Measurements from ENCODE around the gene ABCA4.

Gene ABCA4

GRCh38 chr1:94104127-94104684, 16.7 kb downstream of the ABCA4 start:
- no peak for DNase-seq

GRCh38 chr1:94103608-94104007, 17.3 kb downstream of the ABCA4 start:
- no peak for DNase-seq

GRCh38 chr1:94101613-94102525, 19.1 kb downstream of the ABCA4 start:
- DNase-seq, result no peak

GRCh38 chr1:94100785-94101612, 19.9 kb downstream of the ABCA4 start:
- no peak for DNase-seq

- no peak for DNase-seq
Measured at GRCh38 chr1:94100129-94100784, 20.7 kb downstream of the ABCA4 start.

- no peak for DNase-seq
Measured at GRCh38 chr1:94099303-94099702, 21.6 kb downstream of the ABCA4 start.

GRCh38 chr1:94098585-94099111, 22.3 kb downstream of the ABCA4 start:
- DNase-seq, result no peak

- no peak for DNase-seq
Measured at GRCh38 chr1:94096797-94097549, 24.0 kb downstream of the ABCA4 start.

GRCh38 chr1:94095744-94096469, 25.0 kb downstream of the ABCA4 start:
- DNase-seq, result no peak

GRCh38 chr1:94095112-94095637, 25.8 kb downstream of the ABCA4 start:
- DNase-seq, result no peak

- DNase-seq, result no peak
Measured at GRCh38 chr1:94094469-94095111, 26.4 kb downstream of the ABCA4 start.

- DNase-seq, result no peak
Measured at GRCh38 chr1:94093996-94094395, 27.0 kb downstream of the ABCA4 start.

GRCh38 chr1:94093396-94093795, 27.6 kb downstream of the ABCA4 start:
- DNase-seq, result no peak

GRCh38 chr1:94092210-94092613, 28.7 kb downstream of the ABCA4 start:
- no peak for DNase-seq

GRCh38 chr1:94090761-94091160, 30.2 kb downstream of the ABCA4 start:
- no peak for DNase-seq

- DNase-seq, result no peak
Measured at GRCh38 chr1:94087193-94087592, 33.8 kb downstream of the ABCA4 start.

GRCh38 chr1:94084547-94084946, 36.4 kb downstream of the ABCA4 start:
- DNase-seq, result no peak

- no peak for DNase-seq
Measured at GRCh38 chr1:94084085-94084484, 36.9 kb downstream of the ABCA4 start.

GRCh38 chr1:94083681-94084080, 37.3 kb downstream of the ABCA4 start:
- no peak for DNase-seq

- no peak for DNase-seq
Measured at GRCh38 chr1:94081566-94082344, 39.2 kb downstream of the ABCA4 start.

Measured in cortex of kidney (tissue), 1 donor.